ENCODE results near the gene HIBCH. TPM values are rescaled to one million over a fixed set of nuclear protein-coding genes. Genes with fewer than 3 reads are reported as not detected.

HIBCH gene
- total RNA-seq, 2 experiments from 2014 or later: 15.6 to 29.7 TPM

DNA sequence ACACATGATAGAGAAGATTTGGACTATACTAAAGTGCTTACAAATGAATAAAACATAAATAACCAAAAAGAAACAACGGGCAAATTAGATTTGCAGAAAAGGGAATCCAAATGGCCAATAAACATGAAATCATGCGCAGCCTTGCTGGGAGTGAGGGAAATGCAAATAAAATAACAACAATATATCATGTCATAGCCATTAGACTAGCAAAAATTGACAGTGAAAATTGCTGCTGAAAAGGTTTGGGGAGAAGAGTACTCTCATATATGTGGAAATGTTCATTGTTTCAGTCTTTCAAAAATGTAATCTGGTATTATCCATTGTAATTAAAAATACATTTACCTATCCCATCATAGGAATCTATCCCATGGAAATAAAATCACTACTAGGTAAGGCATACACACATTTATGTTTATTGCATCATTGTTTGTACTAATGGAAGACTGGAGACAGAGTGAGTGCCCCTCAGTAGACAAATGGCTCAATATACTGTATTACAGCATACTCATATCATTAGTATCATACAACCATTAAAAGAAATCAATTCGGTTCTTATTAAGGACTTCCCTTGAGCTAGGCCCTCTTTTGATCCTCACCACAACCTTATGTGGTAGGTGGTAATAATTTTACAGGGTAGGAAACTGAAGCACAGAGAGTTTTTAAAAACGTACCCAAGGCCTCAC is 163.0 kb downstream of the HIBCH start:
- Histone ChIP-seq H3K4me3 (ENCODE audit: low read depth, low read length, poor library complexity, severe bottlenecking) (no peak overlapping the region), H3K9me2 (ENCODE audit: insufficient read depth, low read length) (no peaks in the 10 kb centered on the region), H3K27ac (ENCODE audit: low read depth, low read length, poor library complexity, severe bottlenecking) (no peak overlapping the region), H3K9me3 (ENCODE audit: low read length) (no peaks in the 10 kb centered on the region), H3K4me2 (ENCODE audit: low read length) (no peak overlapping the region), H3K4me1 (ENCODE audit: insufficient read depth, low read length, poor library complexity, severe bottlenecking) (peaks cover 4% of the 10 kb centered on the region), H4K20me1 (ENCODE audit: insufficient read depth, low read length) (no peaks in the 10 kb centered on the region), H3K79me2 (ENCODE audit: insufficient read depth, low read depth, low read length) (no peaks in the 10 kb centered on the region), H3K36me3 (ENCODE audit: insufficient read depth, low read length) (no peaks in the 10 kb centered on the region), H2AFZ (ENCODE audit: low read length) (no peak overlapping the region)
- ChIA-PET POLR2A (interaction anchor here (0.5 to 1.0 kb wide), 3 partner anchors 184 to 813 kb away, joined by 3 read pairs; no protein-coding TSS in a partner anchor), CTCF (ENCODE audit: unreplicated experiment) (no interaction called here)
- intact Hi-C loops (cut with micrococcal nuclease; ENCODE audit: unreplicated experiment): no loop called here
- no peak for DNase-seq (ENCODE audit: low spot score)
- no peak for TF ChIP-seq EZH2phosphoT487 (IDR thresholded peaks at IDR 0.05; ENCODE audit: borderline replicate concordance, low read depth, low read length)
- no peak for TF ChIP-seq CTCF (conservative IDR thresholded peaks at IDR 0.05; ENCODE audit: low read length)
- no TSS peak for BruUV-seq (replicated peaks)

Other genes starting within 250 kb of the HIBCH start
- not detected in 2 replicates for gene INPP1, start 23.8 kb upstream of the HIBCH start, total RNA-seq (2014; rRNA removed; shearing (Covaris generic))
- not detected in 2 replicates for gene INPP1, start 23.8 kb upstream of the HIBCH start, total RNA-seq (2022)
- 8.3 and 11.5 TPM in 2 replicates for gene MFSD6, start 88.5 kb upstream of the HIBCH start, total RNA-seq (2014; rRNA removed; shearing (Covaris generic))
- gene MFSD6, start 88.5 kb upstream of the HIBCH start, total RNA-seq (2022): 19.5 and 23.1 TPM in 2 replicates
- 5.1 and 5.6 TPM in 2 replicates for gene NEMP2, start 214.9 kb upstream of the HIBCH start, total RNA-seq (2014; rRNA removed; shearing (Covaris generic))
- gene NEMP2, start 214.9 kb upstream of the HIBCH start, total RNA-seq (2022): 18.5 and 21.6 TPM in 2 replicates